Measurements from ENCODE around the gene NDUFS1.

- TF ChIP-seq CTCF (conservative IDR thresholded peaks at IDR 0.05; ENCODE audit: low read depth, low read length) (no peak), EZH2 (IDR thresholded peaks at IDR 0.05; ENCODE audit: low read length, unreplicated experiment) (no peak), EZH2phosphoT487 (IDR thresholded peaks at IDR 0.05; ENCODE audit: borderline replicate concordance, low read length) (no peak)
Observed at GRCh38 chr2:206068207-206068606, 91.0 kb downstream of the NDUFS1 start.
